Stimulated activated naive B cell treated with anti-CD40 and anti-IgM and Interleukin-4, amounts not matched to agents 10 μg/mL and 1 μg/mL and 100 μg/mL, for 72 hours (primary cell): ENCODE measurements around the gene KRT9.
A peak's percentile ranks its signal among the peaks of the same experiment; 100 is the strongest.

Experiments used
- ATAC-seq, 2 donors: fragments of 150-1000 bp; cut with Tn5 transposase; replicated peaks; 2 replicates each; pipeline ENCODE4 v1.10.0; 2021; ENCODE audit warnings: moderate library complexity in 1 of 2
- DNase-seq: peaks from one replicate; pipeline ENCODE4 v3.0.0; 2021
- H3K27ac Mint-ChIP-seq: one replicate; pipeline ENCODE4 v1.8.0; 2022; ENCODE audit warnings: mild to moderate bottlenecking, mixed read lengths
- H3K27me3 Mint-ChIP-seq, 2 donors: one replicate each; pipeline ENCODE4 v1.8.0; 2022; ENCODE audit warnings: mixed read lengths in 2 of 2
- H3K36me3 Mint-ChIP-seq, 2 donors: one replicate each; pipeline ENCODE4 v1.8.0; 2022; ENCODE audit warnings: mixed read lengths in 2 of 2, mild to moderate bottlenecking in 1 of 2
- H3K4me1 Mint-ChIP-seq, 2 donors: one replicate each; pipeline ENCODE4 v1.8.0; 2022; ENCODE audit warnings: mixed read lengths in 2 of 2, mild to moderate bottlenecking in 1 of 2
- H3K4me3 Mint-ChIP-seq, 2 donors: one replicate each; pipeline ENCODE4 v1.8.0; 2022; ENCODE audit warnings: mild to moderate bottlenecking in 2 of 2, mixed read lengths in 2 of 2, moderate library complexity in 1 of 2
- H3K9me3 Mint-ChIP-seq, 2 donors: one replicate each; pipeline ENCODE4 v1.8.0; 2022; ENCODE audit warnings: mixed read lengths in 2 of 2, mild to moderate bottlenecking in 1 of 2

Gene KRT9

GRCh38 chr17:41527063-41528023 lies 44.5 kb downstream of the KRT9 start:
- peaks cover 14 to 20% of the 10 kb centered on the region in 2 donors for H3K4me1 Mint-ChIP-seq
- ATAC-seq (peak in 1 of 2 donors; percentile 36), DNase-seq (no peak)
- H3K9me3 Mint-ChIP-seq = no peaks in the 10 kb centered on the region
- no peaks in the 10 kb centered on the region for H3K36me3 Mint-ChIP-seq
- H3K27me3 Mint-ChIP-seq = peaks cover 64 to 81% of the 10 kb centered on the region in 2 donors
- no peak overlapping the region for H3K27ac Mint-ChIP-seq
- H3K4me3 Mint-ChIP-seq = peak overlapping the region; percentile 41 to 51

GRCh38 chr17:41524261-41524660 lies 47.6 kb downstream of the KRT9 start:
- ATAC-seq = no peak
- Mint-ChIP-seq H3K4me1 (peaks cover 13 to 20% of the 10 kb centered on the region in 2 donors), H3K27ac (no peak overlapping the region), H3K27me3 (peaks cover 39 to 66% of the 10 kb centered on the region in 2 donors), H3K4me3 (no peak overlapping the region), H3K9me3 (no peaks in the 10 kb centered on the region), H3K36me3 (no peaks in the 10 kb centered on the region)
- DNase-seq = no peak

DNA sequence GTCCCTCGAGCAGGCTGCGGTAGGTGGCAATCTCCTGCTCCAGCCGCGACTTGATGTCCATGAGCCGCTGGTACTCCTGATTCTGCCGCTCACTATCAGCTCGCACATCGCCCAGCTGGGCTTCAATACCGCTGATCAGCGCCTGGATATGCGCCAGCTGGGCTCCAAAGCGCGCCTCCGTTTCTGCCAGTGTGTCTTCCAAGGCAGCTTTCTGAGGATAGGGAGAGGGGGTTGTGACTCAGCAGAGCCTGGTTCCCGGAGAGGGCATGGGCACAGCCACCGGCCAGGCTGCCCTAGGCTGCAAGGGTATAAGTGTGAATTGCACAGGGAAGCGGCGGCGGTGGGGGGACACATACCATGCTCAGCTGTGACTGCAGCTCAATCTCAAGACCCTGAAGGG lies 48.1 kb downstream of the KRT9 start:
- ATAC-seq (no peak), DNase-seq (no peak)
- Mint-ChIP-seq H3K27ac (no peak overlapping the region), H3K36me3 (no peaks in the 10 kb centered on the region), H3K4me1 (peaks cover 10 to 20% of the 10 kb centered on the region in 2 donors), H3K4me3 (no peak overlapping the region), H3K27me3 (peaks cover 38 to 66% of the 10 kb centered on the region in 2 donors), H3K9me3 (no peaks in the 10 kb centered on the region)

- Mint-ChIP-seq H3K9me3 (no peaks in the 10 kb centered on the region), H3K27me3 (peaks cover 37 to 66% of the 10 kb centered on the region in 2 donors), H3K4me1 (peaks cover 8 to 15% of the 10 kb centered on the region in 2 donors), H3K36me3 (no peaks in the 10 kb centered on the region), H3K27ac (no peak overlapping the region), H3K4me3 (no peak overlapping the region)
- ATAC-seq = no peak
- DNase-seq = no peak
Measured at GRCh38 chr17:41523225-41523593, 48.6 kb downstream of the KRT9 start.

- Mint-ChIP-seq H3K4me1 (peaks cover 7 to 9% of the 10 kb centered on the region in 2 donors), H3K27ac (no peak overlapping the region), H3K27me3 (peaks cover 34 to 61% of the 10 kb centered on the region in 2 donors), H3K4me3 (no peak overlapping the region), H3K36me3 (no peaks in the 10 kb centered on the region), H3K9me3 (no peaks in the 10 kb centered on the region)
- no peak for ATAC-seq
- DNase-seq = no peak
Measured at GRCh38 chr17:41522301-41523224, 49.3 kb downstream of the KRT9 start.

- Mint-ChIP-seq H3K27me3 (peaks cover 31 to 60% of the 10 kb centered on the region in 2 donors), H3K4me3 (no peak overlapping the region), H3K4me1 (peaks cover 0 to under 1% of the 10 kb centered on the region in 2 donors), H3K27ac (no peak overlapping the region), H3K36me3 (no peaks in the 10 kb centered on the region), H3K9me3 (no peaks in the 10 kb centered on the region)
- no peak for DNase-seq
- ATAC-seq = no peak
Measured at GRCh38 chr17:41521574-41522261, 50.1 kb downstream of the KRT9 start.

- Mint-ChIP-seq H3K27ac (no peak overlapping the region), H3K4me1 (no peaks in the 10 kb centered on the region), H3K36me3 (no peaks in the 10 kb centered on the region), H3K9me3 (no peaks in the 10 kb centered on the region), H3K27me3 (peaks cover 34 to 65% of the 10 kb centered on the region in 2 donors), H3K4me3 (no peak overlapping the region)
- DNase-seq (no peak), ATAC-seq (no peak)
Measured at GRCh38 chr17:41520821-41521521, 50.9 kb downstream of the KRT9 start.

DNA sequence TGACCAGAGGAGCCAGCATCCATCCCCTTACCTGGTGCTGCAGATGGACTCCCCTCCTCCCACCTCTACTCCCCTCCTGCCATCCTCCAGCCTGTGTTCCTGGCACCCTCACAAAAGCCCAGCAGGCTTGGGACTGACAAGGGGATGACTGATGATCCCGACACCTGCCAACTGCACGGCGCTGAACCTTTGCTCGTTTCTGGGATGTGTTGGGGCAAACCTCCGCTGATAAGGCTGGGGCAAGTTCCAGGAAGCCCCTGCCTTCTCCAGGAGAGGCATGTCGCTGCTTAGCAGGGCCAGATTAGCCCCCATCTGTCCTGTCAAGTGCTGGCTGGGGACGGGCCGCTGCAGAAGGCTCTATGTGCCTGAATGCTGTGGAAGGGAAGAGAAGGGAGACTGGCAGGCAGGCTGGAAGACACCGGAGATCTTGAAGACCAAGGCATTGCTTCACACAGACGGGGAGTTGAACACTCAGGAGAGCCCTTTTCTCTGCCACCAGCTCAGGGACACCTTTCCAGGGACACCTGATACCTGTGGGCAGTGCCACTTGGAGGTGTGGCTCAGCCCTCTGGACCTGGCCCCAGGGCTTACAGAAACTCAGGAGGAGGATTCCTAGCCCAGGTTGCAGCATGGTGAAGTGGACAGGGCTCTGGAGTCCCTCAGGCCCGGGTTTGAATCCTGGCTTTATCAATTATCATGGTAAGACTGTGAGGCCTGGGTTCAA lies 52.2 kb downstream of the KRT9 start:
- Mint-ChIP-seq H3K27me3 (peaks cover 29 to 66% of the 10 kb centered on the region in 2 donors), H3K4me3 (no peak overlapping the region)

GRCh38 chr17:41518789-41519449 lies 52.9 kb downstream of the KRT9 start, which contains the start of gene KRT15:
TSS of gene KRT15 (minus strand) at chr17:41518890. CDS start at chr17:41518827, 63 bp downstream.
- Mint-ChIP-seq H3K9me3 (no peaks in the 10 kb centered on the region), H3K4me1 (no peaks in the 10 kb centered on the region), H3K4me3 (no peak within 1 kb of the TSS), H3K27me3 (peaks cover 24 to 65% of the 10 kb centered on the region in 2 donors), H3K27ac (no peak within 1 kb of the TSS), H3K36me3 (no peaks in the 10 kb centered on the region)
- DNase-seq (no peak), ATAC-seq (no peak)

More for the DNA sequence above, 52.2 kb downstream of the KRT9 start:
- ATAC-seq (no peak), DNase-seq (no peak)
- Mint-ChIP-seq H3K4me1 (no peaks in the 10 kb centered on the region), H3K27ac (no peak overlapping the region), H3K36me3 (no peaks in the 10 kb centered on the region), H3K9me3 (no peaks in the 10 kb centered on the region)

- ATAC-seq = no peak
Measured at GRCh38 chr17:41518031-41518430, 53.8 kb downstream of the KRT9 start.

DNA sequence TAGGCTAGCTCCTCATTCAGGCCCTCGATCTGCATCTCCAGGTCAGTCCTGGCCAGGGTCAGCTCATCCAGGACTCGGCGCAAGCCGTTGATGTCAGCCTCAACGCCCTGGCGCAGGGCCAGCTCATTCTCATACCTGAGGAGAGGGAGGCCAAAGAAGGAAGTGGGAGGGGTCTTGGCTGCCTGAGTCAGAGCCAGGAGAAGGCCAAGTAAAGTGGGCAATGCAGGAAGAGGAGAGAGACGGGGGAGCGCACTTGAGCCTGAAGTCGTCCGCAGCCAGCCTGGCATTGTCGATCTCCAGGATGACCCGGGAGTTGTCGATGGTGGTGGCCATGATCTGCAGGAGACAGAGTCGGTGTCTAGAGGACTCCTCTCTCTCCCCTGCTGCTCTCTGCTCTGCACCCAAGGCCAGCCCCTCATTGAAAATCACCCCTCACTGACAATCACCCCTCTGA lies 55.0 kb downstream of the KRT9 start:
- ATAC-seq = no peak
- H3K27me3 Mint-ChIP-seq = peaks cover 24 to 62% of the 10 kb centered on the region in 2 donors
- H3K9me3 Mint-ChIP-seq = no peaks in the 10 kb centered on the region

More at GRCh38 chr17:41518031-41518430, 53.8 kb downstream of the KRT9 start:
- H3K4me3 Mint-ChIP-seq = no peak overlapping the region
- no peaks in the 10 kb centered on the region for H3K36me3 Mint-ChIP-seq
- H3K27ac Mint-ChIP-seq = no peak overlapping the region
- no peaks in the 10 kb centered on the region for H3K9me3 Mint-ChIP-seq
- no peak for DNase-seq
- no peaks in the 10 kb centered on the region for H3K4me1 Mint-ChIP-seq
- peaks cover 24 to 57% of the 10 kb centered on the region in 2 donors for H3K27me3 Mint-ChIP-seq

GRCh38 chr17:41516147-41516829 lies 55.6 kb downstream of the KRT9 start:
- H3K4me1 Mint-ChIP-seq = peaks cover 0 to 6% of the 10 kb centered on the region in 2 donors
- no peak for ATAC-seq
- peaks cover 24 to 59% of the 10 kb centered on the region in 2 donors for H3K27me3 Mint-ChIP-seq
- H3K27ac Mint-ChIP-seq = no peak overlapping the region
- DNase-seq = no peak
- no peaks in the 10 kb centered on the region for H3K9me3 Mint-ChIP-seq
- no peak overlapping the region for H3K4me3 Mint-ChIP-seq
- H3K36me3 Mint-ChIP-seq = no peaks in the 10 kb centered on the region

More for the DNA sequence above, 55.0 kb downstream of the KRT9 start:
- no peak for DNase-seq
- Mint-ChIP-seq H3K4me1 (peaks cover 0 to 6% of the 10 kb centered on the region in 2 donors), H3K27ac (no peak overlapping the region), H3K36me3 (no peaks in the 10 kb centered on the region), H3K4me3 (no peak overlapping the region)
